Measurements from ENCODE around the gene KIF26B.
"Not testable (repeated sequence)": the region's sequence is repeated elsewhere in the genome, so short reads cannot be mapped to it uniquely, and the experiment has no call there.

Gene KIF26B

GRCh38 chr1:245290836-245291235 is 136.1 kb downstream of the KIF26B start:
- no peak for DNase-seq

- DNase-seq, result no peak
Observed at GRCh38 chr1:245291351-245291750, 136.6 kb downstream of the KIF26B start.

GRCh38 chr1:245292141-245292540 is 137.4 kb downstream of the KIF26B start:
- DNase-seq, result no peak

- DNase-seq, result no peak
Observed at GRCh38 chr1:245292553-245292952, 137.8 kb downstream of the KIF26B start.

- DNase-seq, result no peak
Observed at GRCh38 chr1:245294020-245294419, 139.2 kb downstream of the KIF26B start.

- no peak for DNase-seq
Observed at GRCh38 chr1:245298781-245299180, 144.0 kb downstream of the KIF26B start.

- DNase-seq, result no peak
Observed at GRCh38 chr1:245301162-245301580, 146.4 kb downstream of the KIF26B start.

- no peak for DNase-seq
Observed at GRCh38 chr1:245301921-245302320, 147.1 kb downstream of the KIF26B start.

GRCh38 chr1:245304698-245305097 is 149.9 kb downstream of the KIF26B start:
- DNase-seq, result no peak

GRCh38 chr1:245306020-245306419 is 151.2 kb downstream of the KIF26B start:
- no peak for DNase-seq

- no peak for DNase-seq
Observed at GRCh38 chr1:245306628-245307410, 152.0 kb downstream of the KIF26B start.

- no peak for DNase-seq
Observed at GRCh38 chr1:245310571-245311531, 156.1 kb downstream of the KIF26B start.

- no peak for DNase-seq
Observed at GRCh38 chr1:245311887-245312536, 157.2 kb downstream of the KIF26B start.

GRCh38 chr1:245313576-245313975 is 158.8 kb downstream of the KIF26B start:
- no peak for DNase-seq

GRCh38 chr1:245316784-245317183 is 162.0 kb downstream of the KIF26B start:
- DNase-seq, result no peak

- DNase-seq, result no peak
Observed at GRCh38 chr1:245317217-245317616, 162.4 kb downstream of the KIF26B start.

- no peak for DNase-seq
Observed at GRCh38 chr1:245319094-245319493, 164.3 kb downstream of the KIF26B start.

- no peak for DNase-seq
Observed at GRCh38 chr1:245322673-245323072, 167.9 kb downstream of the KIF26B start.

GRCh38 chr1:245323765-245324164 is 169.0 kb downstream of the KIF26B start:
- not testable (repeated sequence) for DNase-seq

- DNase-seq, result no peak
Observed at GRCh38 chr1:245325922-245326795, 171.4 kb downstream of the KIF26B start.

- no peak for DNase-seq
Observed at GRCh38 chr1:245327360-245327759, 172.6 kb downstream of the KIF26B start.

GRCh38 chr1:245327842-245328241 is 173.1 kb downstream of the KIF26B start:
- no peak for DNase-seq

Measured in HCEC 1CT (cell line).